Medulla oblongata (tissue), 1 donor: ENCODE measurements around the gene ADAM8.
A peak's percentile ranks its signal among the peaks of the same experiment; 100 is the strongest.
"Not testable (repeated sequence)": the region's sequence is repeated elsewhere in the genome, so short reads cannot be mapped to it uniquely, and the experiment has no call there.

Experiments used
- DNase-seq: peaks from one replicate; pipeline ENCODE4 v3.0.0-alpha.2; 2015; ENCODE audit errors: extremely low spot score

The ADAM8 gene

GRCh38 chr10:133267829-133268228, 8.8 kb downstream of the ADAM8 start:
- no peak for DNase-seq

DNA sequence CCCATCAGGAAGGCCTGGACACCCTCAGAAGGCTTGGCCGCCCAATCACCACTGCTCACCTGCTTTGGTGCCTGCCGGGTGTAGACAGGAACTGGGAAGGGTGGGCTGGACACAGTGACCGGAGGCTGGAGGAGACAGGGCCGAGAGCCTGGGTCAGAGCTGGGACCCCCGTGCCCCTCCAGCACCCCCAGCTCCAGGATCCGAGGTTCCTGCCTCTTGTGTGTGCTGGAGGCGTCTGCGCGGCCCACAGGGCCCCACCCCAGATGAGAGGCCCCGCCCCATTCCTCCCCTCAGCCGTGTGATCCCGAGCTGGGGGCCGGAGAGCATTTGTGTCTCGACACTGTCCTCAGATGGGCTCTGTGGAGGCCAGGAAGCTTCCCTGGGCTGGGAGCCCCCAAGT, 9.4 kb downstream of the ADAM8 start:
- DNase-seq = no peak

DNA sequence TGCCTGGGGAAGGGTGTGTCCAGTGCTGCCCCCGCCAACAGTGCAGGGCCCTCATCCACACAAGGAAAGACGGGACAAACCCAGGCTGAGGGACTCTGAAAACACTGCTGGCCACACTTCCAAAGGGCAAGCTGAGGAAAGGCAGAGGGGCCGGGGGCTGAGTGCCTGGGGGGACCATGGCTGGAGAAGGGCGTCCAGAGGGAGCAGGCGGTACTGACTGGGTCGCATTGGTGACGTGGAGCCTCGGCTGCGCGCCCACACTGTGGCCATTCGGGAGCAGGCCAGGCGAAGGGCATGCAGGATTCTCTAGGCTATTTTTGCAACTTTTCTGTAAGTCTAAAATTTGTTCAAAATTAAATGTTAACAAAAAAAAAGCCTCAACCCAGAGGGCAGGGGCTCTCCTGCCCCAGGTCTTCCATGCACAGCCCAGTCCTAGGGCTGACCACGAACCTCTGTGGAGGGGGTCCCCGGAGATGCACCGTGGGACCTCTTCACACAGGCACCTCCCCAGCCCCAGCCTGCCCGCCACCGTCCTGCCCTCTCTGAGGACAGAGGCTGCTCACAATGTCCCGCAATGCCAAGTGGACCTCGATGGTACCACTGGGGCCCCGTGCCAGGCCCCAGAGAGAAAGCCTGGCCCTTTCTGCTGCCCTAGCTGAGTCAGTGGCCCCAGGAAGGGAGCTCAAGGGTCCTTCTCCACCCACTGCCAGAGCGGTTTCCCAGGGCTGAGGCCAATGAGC, 10.4 kb downstream of the ADAM8 start:
- DNase-seq = no peak

DNA sequence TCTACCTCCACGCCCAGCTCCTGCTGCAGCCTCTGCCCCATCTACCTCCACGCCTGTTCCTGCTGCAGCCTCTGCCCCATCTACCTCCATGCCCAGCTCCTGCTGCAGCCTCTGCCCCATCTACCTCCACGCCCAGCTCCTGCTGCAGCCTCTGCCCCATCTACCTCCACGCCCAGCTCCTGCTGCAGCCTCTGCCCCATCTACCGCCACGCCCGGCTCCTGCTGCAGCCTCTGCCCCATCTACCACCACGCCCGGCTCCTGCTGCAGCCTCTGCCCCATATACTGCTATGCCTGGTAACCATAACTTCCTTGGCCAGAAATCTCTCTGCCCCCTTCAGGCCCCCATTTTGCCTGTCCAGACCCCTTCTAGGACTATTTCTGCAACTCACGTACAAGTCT, 11.6 kb downstream of the ADAM8 start:
- DNase-seq = not testable (repeated sequence)

DNA sequence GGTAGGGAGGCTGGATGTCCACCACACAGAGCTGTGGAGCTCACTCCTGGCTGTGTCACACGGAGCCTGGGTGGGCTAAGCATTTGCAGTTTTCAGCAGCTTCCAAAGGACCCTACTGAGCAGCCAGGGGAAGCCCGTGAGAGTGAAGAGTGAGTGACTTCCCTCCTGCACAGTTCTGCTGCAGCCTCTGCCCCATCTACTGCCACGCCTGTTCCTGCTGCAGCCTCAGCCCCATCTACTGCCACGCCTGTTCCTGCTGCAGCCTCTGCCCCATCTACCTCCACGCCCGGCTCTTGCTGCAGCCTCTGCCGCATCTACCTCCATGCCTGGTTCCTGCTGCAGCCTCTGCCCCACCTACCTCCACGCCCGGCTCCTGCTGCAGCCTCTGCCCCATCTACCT, 12.2 kb downstream of the ADAM8 start:
- DNase-seq = no peak

- DNase-seq = no peak
Measured at GRCh38 chr10:133263674-133264073, 13.0 kb downstream of the ADAM8 start.

GRCh38 chr10:133262696-133263095, 14.0 kb downstream of the ADAM8 start:
- no peak for DNase-seq

DNA sequence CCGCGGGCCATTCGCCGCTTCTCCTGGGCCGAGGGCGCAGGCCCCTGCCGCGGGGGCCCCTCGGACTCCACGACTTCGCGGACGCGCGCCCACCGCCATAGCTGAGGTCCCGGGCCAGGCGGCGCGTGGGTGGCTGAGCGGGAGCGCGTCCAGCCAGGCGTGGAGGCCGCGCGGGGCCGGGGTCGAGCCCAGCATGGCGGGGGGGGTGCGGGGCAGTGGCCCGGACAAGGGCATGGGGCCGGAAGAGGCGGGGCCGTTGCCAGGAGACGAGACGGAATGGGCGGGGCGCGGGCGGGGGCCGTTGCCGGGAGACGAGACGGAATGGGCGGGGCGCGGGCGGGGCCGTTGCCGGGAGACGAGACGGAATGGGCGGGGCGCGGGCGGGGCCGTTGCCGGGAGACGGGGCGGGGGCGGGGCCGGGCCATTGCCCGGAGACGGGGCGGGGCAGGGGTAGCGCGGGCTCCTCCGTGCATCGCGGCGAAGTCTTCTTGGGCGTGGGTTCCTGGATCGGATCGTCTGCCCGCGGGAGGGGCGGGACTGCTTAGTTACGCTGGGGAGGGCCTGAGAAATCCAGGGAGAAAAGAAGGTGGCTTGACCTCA, 14.8 kb downstream of the ADAM8 start:
- peak; percentile 74 for DNase-seq

- peak; percentile 35 for DNase-seq
Measured at GRCh38 chr10:133260895-133261725, 15.6 kb downstream of the ADAM8 start.

DNA sequence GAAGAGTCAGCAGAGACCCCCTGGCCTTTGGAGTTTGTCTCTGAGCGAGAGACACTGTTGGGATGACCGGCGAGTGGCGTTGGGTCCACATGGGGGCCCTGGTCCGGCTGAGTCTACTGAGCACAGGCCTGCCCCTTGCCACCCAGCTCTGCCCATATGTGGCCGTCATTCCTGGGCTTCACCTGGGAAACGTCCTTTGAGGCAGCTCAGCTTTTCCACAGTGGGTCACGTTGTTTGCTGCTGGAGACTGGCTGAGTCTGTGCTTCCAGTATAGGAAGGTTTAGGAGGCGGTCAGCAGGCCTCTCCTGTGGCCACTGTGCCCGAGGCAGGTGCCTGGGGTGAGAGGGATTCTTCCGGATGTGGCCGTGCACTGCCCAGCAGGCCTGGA, 17.1 kb downstream of the ADAM8 start:
- no peak for DNase-seq

GRCh38 chr10:133258818-133259601, 17.7 kb downstream of the ADAM8 start:
- peak; percentile 81 for DNase-seq

- no peak for DNase-seq
Measured at GRCh38 chr10:133258066-133258817, 18.4 kb downstream of the ADAM8 start.

- DNase-seq = no peak
Measured at GRCh38 chr10:133257489-133258065, 19.1 kb downstream of the ADAM8 start.

DNA sequence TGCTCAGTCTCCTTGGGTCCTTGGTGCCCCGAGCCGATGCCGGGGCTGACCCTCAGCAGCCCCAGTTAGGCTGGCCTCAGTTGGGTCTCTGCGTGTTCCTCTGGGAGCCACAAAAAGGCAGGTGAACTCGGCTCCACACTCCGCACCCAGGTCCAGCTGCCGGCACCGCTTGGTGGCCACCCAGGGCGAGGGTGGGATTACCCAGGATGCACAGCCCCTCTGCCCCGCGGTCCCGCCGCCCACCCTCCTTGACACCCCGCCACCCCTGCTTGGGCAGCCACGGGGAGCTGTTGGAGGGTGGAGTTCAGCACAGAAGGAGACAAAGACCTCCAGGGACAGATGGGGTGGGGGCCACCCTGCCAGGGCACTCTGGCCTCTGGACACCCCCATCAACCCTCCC, 21.3 kb downstream of the ADAM8 start:
- DNase-seq = no peak

- no peak for DNase-seq
Measured at GRCh38 chr10:133254421-133255120, 22.1 kb downstream of the ADAM8 start.

GRCh38 chr10:133253361-133253955, 23.2 kb downstream of the ADAM8 start:
- DNase-seq = no peak

GRCh38 chr10:133252223-133252552, 24.5 kb downstream of the ADAM8 start:
- DNase-seq = no peak

- no peak for DNase-seq
Measured at GRCh38 chr10:133251388-133252222, 25.1 kb downstream of the ADAM8 start.
